MCF 10A (cell line): ENCODE measurements around the gene RPS3. TPM values are rescaled to one million over a fixed set of nuclear protein-coding genes. Genes with fewer than 3 reads are reported as not detected.

Experiments
- BruUV-seq: library from RNA; stranded (reverse); fragments of 400-500 nt; replicated peaks from 2 replicates; lab custom pipeline; 2021; lab: Mats Ljungman, UMichigan
- CTCF ChIA-PET: fragments of 300-600 bp; sonication (Branson Sonifier 250); formaldehyde crosslinking; extraction: SDS; loops from one replicate; lab custom pipeline; 2021; ENCODE audit warnings: antibody characterized with exemption, inconsistent platforms; lab: Yijun Ruan, JAX
- POLR2A ChIA-PET: fragments of 300-600, 350-650 bp; sonication (Branson Sonifier 250); formaldehyde crosslinking; extraction: SDS; loops from one replicate; lab custom pipeline; 2020; ENCODE audit warnings: antibody characterized with exemption, inconsistent platforms; lab: Yijun Ruan, JAX
- DNase-seq: peaks from one replicate; pipeline ENCODE4 v3.0.0-alpha.2; 2018; ENCODE audit not compliant: unreplicated experiment
- H3K27ac Mint-ChIP-seq: one replicate; pipeline ENCODE4 v1.8.0; 2022; ENCODE audit warnings: mild to moderate bottlenecking, low read depth, mixed read lengths; ENCODE audit not compliant: unreplicated experiment
- H3K27me3 Mint-ChIP-seq: one replicate; pipeline ENCODE4 v1.8.0; 2022; ENCODE audit warnings: mixed read lengths; ENCODE audit not compliant: insufficient read depth, unreplicated experiment
- H3K36me3 Mint-ChIP-seq: one replicate; pipeline ENCODE4 v1.8.0; 2022; ENCODE audit warnings: mild to moderate bottlenecking, moderate library complexity, mixed read lengths; ENCODE audit not compliant: insufficient read depth, unreplicated experiment
- H3K4me1 Mint-ChIP-seq: one replicate; pipeline ENCODE4 v1.8.0; 2022; ENCODE audit warnings: mixed read lengths; ENCODE audit not compliant: insufficient read depth, unreplicated experiment
- H3K4me3 Mint-ChIP-seq: one replicate; pipeline ENCODE4 v1.8.0; 2022; ENCODE audit warnings: mild to moderate bottlenecking, moderate library complexity, mixed read lengths; ENCODE audit not compliant: unreplicated experiment
- H3K9me3 Mint-ChIP-seq: one replicate; pipeline ENCODE4 v1.8.0; 2022; ENCODE audit warnings: mixed read lengths; ENCODE audit not compliant: unreplicated experiment
- intact Hi-C: fragments of 100-400 bp; cut with micrococcal nuclease; formaldehyde crosslinking; loops from 2 replicates; pipeline ENCODE4 v1.14.1; 2022
- total RNA-seq: library from RNA; stranded (reverse); gene quantifications from 2 replicates; pipeline ENCODE4 v1.2.3, GENCODE V29; 2022
- TF ChIP-seq, protein P1 (sequence below): fragments of 200-600 bp; IDR thresholded peaks from one replicate; pipeline ENCODE4 v1.8.0; 2022; ENCODE audit warnings: antibody characterized with exemption, mild to moderate bottlenecking; ENCODE audit not compliant: unreplicated experiment

The RPS3 gene
- total RNA-seq, 1 experiment from 2014 or later = 3,444 TPM

DNA sequence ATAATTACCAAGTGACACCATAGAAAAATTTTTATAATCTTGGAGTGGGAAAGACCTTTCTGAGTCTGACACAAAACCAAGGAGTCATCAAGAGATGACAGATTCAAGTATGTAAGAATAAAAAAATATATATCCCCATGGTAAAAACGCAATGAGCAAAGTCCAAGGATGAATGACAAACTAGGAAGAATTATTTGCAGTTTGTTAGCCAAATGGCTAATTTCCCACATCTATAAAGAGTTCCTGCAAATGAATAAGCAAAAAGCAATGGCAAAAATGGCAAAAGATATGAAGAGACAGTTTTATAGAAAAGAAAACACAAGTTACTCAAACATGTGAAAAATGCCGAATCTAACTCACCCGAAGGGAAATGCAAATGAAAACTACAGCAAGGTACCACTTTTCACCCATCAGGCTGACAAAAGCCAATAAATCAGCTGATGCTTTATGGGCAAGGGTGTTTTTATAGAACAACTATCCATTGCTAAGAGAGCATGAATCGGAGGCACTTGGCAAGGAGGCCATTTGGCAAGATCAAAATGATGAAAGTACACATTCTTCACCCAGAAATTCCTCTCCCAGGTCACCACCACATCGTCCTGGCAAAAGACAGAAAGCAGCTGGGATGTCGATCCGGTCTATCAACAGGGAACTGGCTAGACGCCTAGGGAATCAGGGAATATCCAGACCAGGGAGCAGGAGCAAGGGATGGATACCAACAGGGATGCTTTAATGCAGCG, 54.8 kb downstream of the RPS3 start:
- Mint-ChIP-seq H3K9me3 (no peaks in the 10 kb centered on the region), H3K36me3 (peaks cover 5% of the 10 kb centered on the region), H3K4me1 (no peaks in the 10 kb centered on the region), H3K4me3 (no peak overlapping the region), H3K27me3 (no peaks in the 10 kb centered on the region), H3K27ac (peak overlapping the region; percentile 12)
- intact Hi-C loops = no loop called here
- TF ChIP-seq, protein P1, sequence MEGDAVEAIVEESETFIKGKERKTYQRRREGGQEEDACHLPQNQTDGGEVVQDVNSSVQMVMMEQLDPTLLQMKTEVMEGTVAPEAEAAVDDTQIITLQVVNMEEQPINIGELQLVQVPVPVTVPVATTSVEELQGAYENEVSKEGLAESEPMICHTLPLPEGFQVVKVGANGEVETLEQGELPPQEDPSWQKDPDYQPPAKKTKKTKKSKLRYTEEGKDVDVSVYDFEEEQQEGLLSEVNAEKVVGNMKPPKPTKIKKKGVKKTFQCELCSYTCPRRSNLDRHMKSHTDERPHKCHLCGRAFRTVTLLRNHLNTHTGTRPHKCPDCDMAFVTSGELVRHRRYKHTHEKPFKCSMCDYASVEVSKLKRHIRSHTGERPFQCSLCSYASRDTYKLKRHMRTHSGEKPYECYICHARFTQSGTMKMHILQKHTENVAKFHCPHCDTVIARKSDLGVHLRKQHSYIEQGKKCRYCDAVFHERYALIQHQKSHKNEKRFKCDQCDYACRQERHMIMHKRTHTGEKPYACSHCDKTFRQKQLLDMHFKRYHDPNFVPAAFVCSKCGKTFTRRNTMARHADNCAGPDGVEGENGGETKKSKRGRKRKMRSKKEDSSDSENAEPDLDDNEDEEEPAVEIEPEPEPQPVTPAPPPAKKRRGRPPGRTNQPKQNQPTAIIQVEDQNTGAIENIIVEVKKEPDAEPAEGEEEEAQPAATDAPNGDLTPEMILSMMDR = no peak
- CTCF ChIA-PET = interaction anchor here (0.9 to 2.8 kb wide), 5 partner anchors 8 to 443 kb away, joined by 3 to 17 read pairs (median 4); no protein-coding TSS in a partner anchor
- no peak for DNase-seq
- POLR2A ChIA-PET = interaction anchor here (0.7 kb wide), 1 partner anchor 9 kb away, joined by 3 read pairs; no protein-coding TSS in a partner anchor
- BruUV-seq = no TSS peak

DNA sequence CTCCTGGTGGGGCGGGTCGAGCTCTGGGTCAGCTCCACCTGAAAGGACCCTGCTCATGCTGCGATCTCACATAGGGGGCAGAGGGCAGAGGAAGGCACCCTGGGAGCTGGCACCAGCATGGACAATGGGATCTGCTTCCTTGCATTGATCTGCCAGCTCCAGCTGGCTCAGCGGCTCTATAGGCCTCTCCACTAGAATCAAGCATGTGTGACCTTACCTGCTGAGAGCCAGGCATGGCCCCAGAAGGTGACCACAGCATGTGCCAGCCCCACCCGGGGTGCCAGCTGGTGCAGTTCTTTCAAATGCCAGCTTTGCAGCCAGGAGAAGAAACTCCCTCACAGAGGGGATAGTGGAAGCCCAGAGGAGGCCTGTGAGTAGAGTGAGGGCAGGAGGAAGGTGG, 55.7 kb downstream of the RPS3 start:
- H3K9me3 Mint-ChIP-seq = no peaks in the 10 kb centered on the region
- H3K27ac Mint-ChIP-seq = no peak overlapping the region
- intact Hi-C loops = no loop called here
- DNase-seq = no peak
- no TSS peak for BruUV-seq
- TF ChIP-seq, protein P1 = no peak
- no peak overlapping the region for H3K4me3 Mint-ChIP-seq
- POLR2A ChIA-PET = interaction anchor here (0.6 kb wide), 1 partner anchor 29 kb away, joined by 3 read pairs; no protein-coding TSS in a partner anchor
- CTCF ChIA-PET = interaction anchor here (0.6 to 2.8 kb wide), 6 partner anchors 9 to 442 kb away, joined by 3 to 17 read pairs (median 3); no protein-coding TSS in a partner anchor
- no peaks in the 10 kb centered on the region for H3K27me3 Mint-ChIP-seq
- H3K4me1 Mint-ChIP-seq = no peaks in the 10 kb centered on the region
- H3K36me3 Mint-ChIP-seq = peaks cover 5% of the 10 kb centered on the region

Other genes starting within 250 kb of the RPS3 start
- not detected in 2 replicates for gene SLCO2B1, start 248.4 kb upstream of the RPS3 start, total RNA-seq
- gene TPBGL, start 158.7 kb upstream of the RPS3 start, total RNA-seq = not detected in 2 replicates
- 0.44 and 0.98 TPM in 2 replicates for gene ARRB1, start 47.9 kb upstream of the RPS3 start, total RNA-seq
- gene KLHL35, start 33.7 kb downstream of the RPS3 start, total RNA-seq = not detected in 2 replicates
- 5.6 and 5.7 TPM in 2 replicates for gene GDPD5, start 126.4 kb downstream of the RPS3 start, total RNA-seq
- gene SERPINH1, start 162.7 kb downstream of the RPS3 start, total RNA-seq = 80.5 TPM in 2 replicates